ENCODE measurements around the gene E2F1. TPM values are rescaled to one million over a fixed set of nuclear protein-coding genes. Genes with fewer than 3 reads are reported as not detected.

The E2F1 gene
- total RNA-seq, 1 donor from 2014 or later = 3.9 TPM

GRCh38 chr20:33688938-33689424 lies 2.8 kb upstream of the E2F1 start:
- DNase-seq (no peak), ATAC-seq (peak in 1 of 2 donors; percentile 2)
- intact Hi-C loops (cut with DNase I) = no loop called here
- Histone ChIP-seq H3K27me3 (ENCODE audit: low read depth) (no peaks in the 10 kb centered on the region), H3K9me3 (no peaks in the 10 kb centered on the region), H3K36me3 (no peaks in the 10 kb centered on the region), H3K4me1 (peaks cover 35% of the 10 kb centered on the region), H3K4me3 (no peak overlapping the region), H3K27ac (no peak overlapping the region)
- TF ChIP-seq, protein P1, sequence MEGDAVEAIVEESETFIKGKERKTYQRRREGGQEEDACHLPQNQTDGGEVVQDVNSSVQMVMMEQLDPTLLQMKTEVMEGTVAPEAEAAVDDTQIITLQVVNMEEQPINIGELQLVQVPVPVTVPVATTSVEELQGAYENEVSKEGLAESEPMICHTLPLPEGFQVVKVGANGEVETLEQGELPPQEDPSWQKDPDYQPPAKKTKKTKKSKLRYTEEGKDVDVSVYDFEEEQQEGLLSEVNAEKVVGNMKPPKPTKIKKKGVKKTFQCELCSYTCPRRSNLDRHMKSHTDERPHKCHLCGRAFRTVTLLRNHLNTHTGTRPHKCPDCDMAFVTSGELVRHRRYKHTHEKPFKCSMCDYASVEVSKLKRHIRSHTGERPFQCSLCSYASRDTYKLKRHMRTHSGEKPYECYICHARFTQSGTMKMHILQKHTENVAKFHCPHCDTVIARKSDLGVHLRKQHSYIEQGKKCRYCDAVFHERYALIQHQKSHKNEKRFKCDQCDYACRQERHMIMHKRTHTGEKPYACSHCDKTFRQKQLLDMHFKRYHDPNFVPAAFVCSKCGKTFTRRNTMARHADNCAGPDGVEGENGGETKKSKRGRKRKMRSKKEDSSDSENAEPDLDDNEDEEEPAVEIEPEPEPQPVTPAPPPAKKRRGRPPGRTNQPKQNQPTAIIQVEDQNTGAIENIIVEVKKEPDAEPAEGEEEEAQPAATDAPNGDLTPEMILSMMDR (IDR thresholded peaks at IDR 0.05) = no peak

DNA sequence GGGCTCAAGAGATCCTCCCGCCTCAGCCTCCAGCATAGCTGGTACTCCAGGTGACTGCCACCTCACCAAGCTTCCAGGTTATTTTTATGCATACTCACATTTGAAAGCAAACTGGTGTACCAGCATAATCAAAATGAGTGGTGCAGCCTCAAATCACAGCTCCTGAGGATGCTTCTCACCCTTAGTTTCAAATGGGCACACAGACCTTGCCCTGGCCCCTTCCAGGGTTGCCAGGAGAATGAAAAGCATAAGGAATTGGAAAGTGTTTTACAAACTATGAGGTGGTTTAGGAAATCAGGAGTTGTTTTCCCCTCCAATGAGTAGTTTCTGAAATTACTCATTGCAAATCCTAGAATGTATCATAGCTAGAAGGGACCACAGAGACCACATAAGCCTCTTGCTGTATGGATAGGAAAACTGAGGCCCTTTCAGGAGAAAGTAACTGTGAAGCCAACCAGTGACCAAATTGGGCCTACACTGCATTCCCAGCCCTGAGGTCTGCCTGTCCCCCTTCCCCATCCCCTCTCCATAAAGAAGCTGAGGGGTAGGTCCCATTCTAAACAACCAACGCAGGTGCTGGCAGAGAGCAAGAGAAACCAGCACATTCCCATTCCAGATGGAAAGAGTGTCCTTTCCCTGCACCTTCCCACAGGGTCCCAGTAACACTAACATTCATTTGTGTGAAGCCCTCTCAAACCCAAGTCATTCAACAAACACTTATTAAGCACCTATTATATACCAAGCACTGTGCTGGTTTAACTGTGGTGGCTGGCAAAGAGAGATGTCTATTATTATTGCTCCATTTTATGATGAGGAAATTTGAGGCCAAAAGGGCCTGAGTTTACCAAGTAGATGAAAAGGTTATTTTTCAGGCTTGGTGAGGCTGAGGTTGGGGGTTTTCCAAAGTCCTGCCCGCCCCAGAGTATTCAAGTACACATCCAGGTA lies 2.1 kb upstream of the E2F1 start:
- Histone ChIP-seq H3K4me1 (peaks cover 39% of the 10 kb centered on the region), H3K4me3 (no peak overlapping the region), H3K27ac (no peak overlapping the region), H3K27me3 (ENCODE audit: low read depth) (no peaks in the 10 kb centered on the region), H3K9me3 (no peaks in the 10 kb centered on the region), H3K36me3 (no peaks in the 10 kb centered on the region)
- TF ChIP-seq, protein P1 (IDR thresholded peaks at IDR 0.05) = no peak
- ATAC-seq (no peak), DNase-seq (no peak)
- intact Hi-C loops (cut with DNase I) = no loop called here

DNA sequence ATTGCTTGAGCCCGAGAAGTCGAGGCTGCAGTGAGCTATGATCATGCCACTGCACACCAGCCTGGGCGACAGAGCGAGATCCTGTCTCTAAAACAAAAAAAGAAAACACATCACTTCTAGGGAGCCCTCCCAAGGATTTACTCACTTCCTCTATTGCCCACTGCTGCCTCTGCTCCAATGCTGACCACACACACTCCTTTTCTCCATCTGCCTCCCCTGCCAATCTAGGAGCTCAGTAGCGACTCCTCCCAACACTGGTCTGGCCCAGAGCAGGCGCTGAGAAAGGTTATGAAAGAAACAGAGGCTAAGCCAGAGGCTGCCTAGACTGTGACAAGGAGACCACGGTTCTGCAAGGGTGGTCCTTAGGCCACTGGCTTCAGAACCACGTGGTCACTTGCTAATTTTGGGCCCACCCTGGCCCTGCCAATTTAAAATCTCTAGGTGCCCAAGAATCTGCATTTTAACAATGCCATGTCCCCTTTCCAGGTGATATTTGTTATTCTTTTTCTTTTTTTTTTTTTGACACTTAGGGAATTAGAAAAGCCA lies 1.3 kb upstream of the E2F1 start:
- Histone ChIP-seq H3K9me3 (no peaks in the 10 kb centered on the region), H3K27ac (peak overlapping the region; percentile 38), H3K36me3 (no peaks in the 10 kb centered on the region), H3K4me3 (no peak overlapping the region), H3K4me1 (peaks cover 37% of the 10 kb centered on the region), H3K27me3 (ENCODE audit: low read depth) (no peaks in the 10 kb centered on the region)
- DNase-seq (no peak), ATAC-seq (no peak)
- TF ChIP-seq, protein P1 (IDR thresholded peaks at IDR 0.05) = no peak
- intact Hi-C loops (cut with DNase I) = no loop called here

DNA sequence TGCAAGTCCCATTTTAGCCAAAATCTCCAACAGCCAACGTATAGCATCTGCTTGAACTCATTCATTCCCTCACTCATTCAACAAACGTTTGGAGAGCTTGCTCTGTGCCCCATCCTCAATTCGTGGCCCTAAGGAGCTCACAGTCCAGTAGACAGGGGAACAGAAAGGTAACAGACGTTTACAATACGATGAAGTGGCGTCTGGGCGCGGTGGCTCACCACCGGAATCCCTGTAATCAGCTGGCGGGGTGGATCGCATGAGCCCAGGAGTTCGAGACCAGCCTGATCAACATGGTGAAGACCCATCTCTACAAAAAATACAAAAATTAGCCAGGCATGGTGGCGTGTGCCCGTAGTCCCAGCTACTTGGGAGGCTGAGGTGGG lies 790 bp upstream of the E2F1 start:
- intact Hi-C loops (cut with DNase I) = no loop called here
- peak overlapping the region; percentile 38 for H3K27ac ChIP-seq
- DNase-seq (no peak), ATAC-seq (no peak)
- no peaks in the 10 kb centered on the region for H3K36me3 ChIP-seq
- no peaks in the 10 kb centered on the region for H3K9me3 ChIP-seq
- TF ChIP-seq, protein P1 (IDR thresholded peaks at IDR 0.05) = no peak
- peaks cover 37% of the 10 kb centered on the region for H3K4me1 ChIP-seq
- peak overlapping the region; percentile 51 for H3K4me3 ChIP-seq
- no peaks in the 10 kb centered on the region for H3K27me3 ChIP-seq (ENCODE audit: low read depth)

GRCh38 chr20:33685328-33686099 lies 671 bp downstream of the E2F1 start:
- DNase-seq (no peak), ATAC-seq (peak in 1 of 2 donors; percentile 6)
- Histone ChIP-seq H3K9me3 (no peaks in the 10 kb centered on the region), H3K4me1 (peaks cover 37% of the 10 kb centered on the region), H3K4me3 (peak overlapping the region; percentile 51), H3K27me3 (ENCODE audit: low read depth) (no peaks in the 10 kb centered on the region), H3K36me3 (no peaks in the 10 kb centered on the region), H3K27ac (peak overlapping the region; percentile 6)
- intact Hi-C loops (cut with DNase I) = no loop called here
- TF ChIP-seq, protein P1 (IDR thresholded peaks at IDR 0.05) = no peak

All from lower lobe of right lung (tissue), 2 donors.